Ascending aorta (tissue), 2 donors: ENCODE data around the gene PLK3. TPM values are rescaled to one million over a fixed set of nuclear protein-coding genes. Genes with fewer than 3 reads are reported as not detected.

Source experiments
- DNase-seq, 2 donors: peaks; one replicate each; pipeline ENCODE4 v3.0.0-alpha.2; 2019; ENCODE audit warnings: low spot score in 2 of 2
- H3K27ac ChIP-seq, 2 donors: fragments of 200-600 bp; sonication (generic); one replicate each; pipeline ENCODE4 v1.5.1; 2016 to 2017; ENCODE audit warnings: mild to moderate bottlenecking in 1 of 2
- H3K27me3 ChIP-seq: fragments of 200-600 bp; sonication (generic); one replicate; pipeline ENCODE4 v1.5.1; 2017
- H3K36me3 ChIP-seq, 2 donors: fragments of 200-600 bp; sonication (generic); one replicate each; pipeline ENCODE4 v1.5.1; 2016
- H3K4me1 ChIP-seq, 2 donors: fragments of 200-600 bp; sonication (generic); one replicate each; pipeline ENCODE4 v1.5.1; 2016 to 2017; ENCODE audit warnings: mild to moderate bottlenecking in 1 of 2
- H3K4me3 ChIP-seq, 2 donors: fragments of 200-600 bp; sonication (generic); one replicate each; pipeline ENCODE4 v1.5.1; 2016 to 2017; ENCODE audit warnings: mild to moderate bottlenecking in 1 of 2
- H3K9me3 ChIP-seq, 2 donors: fragments of 200-600 bp; sonication (generic); one replicate each; pipeline ENCODE4 v1.5.1; 2016
- intact Hi-C: fragments of 100-400 bp; cut with DNase I; formaldehyde crosslinking; loops from one replicate; pipeline ENCODE4 v1.15.1; 2023
- total RNA-seq: library from RNA; depleted of rRNA; stranded (reverse); fragments of >200 nt; gene quantifications from one replicate; pipeline ENCODE4 v1.1.0, GENCODE V29; 2016
- TF ChIP-seq, protein P1 (sequence below), 3 experiments: fragments of 200-600 bp in 2 of 3; fragments of 450-650 bp in 1 of 3; sonication (generic) in 2 of 3; IDR thresholded peaks; one replicate each; pipeline ENCODE4 v1.5.1; 2016 to 2019; ENCODE audit warnings: antibody characterized with exemption in 3 of 3, mild to moderate bottlenecking in 1 of 3, moderate library complexity in 1 of 3

PLK3 gene
- total RNA-seq, 1 donor from 2014 or later, result 107 TPM

DNA sequence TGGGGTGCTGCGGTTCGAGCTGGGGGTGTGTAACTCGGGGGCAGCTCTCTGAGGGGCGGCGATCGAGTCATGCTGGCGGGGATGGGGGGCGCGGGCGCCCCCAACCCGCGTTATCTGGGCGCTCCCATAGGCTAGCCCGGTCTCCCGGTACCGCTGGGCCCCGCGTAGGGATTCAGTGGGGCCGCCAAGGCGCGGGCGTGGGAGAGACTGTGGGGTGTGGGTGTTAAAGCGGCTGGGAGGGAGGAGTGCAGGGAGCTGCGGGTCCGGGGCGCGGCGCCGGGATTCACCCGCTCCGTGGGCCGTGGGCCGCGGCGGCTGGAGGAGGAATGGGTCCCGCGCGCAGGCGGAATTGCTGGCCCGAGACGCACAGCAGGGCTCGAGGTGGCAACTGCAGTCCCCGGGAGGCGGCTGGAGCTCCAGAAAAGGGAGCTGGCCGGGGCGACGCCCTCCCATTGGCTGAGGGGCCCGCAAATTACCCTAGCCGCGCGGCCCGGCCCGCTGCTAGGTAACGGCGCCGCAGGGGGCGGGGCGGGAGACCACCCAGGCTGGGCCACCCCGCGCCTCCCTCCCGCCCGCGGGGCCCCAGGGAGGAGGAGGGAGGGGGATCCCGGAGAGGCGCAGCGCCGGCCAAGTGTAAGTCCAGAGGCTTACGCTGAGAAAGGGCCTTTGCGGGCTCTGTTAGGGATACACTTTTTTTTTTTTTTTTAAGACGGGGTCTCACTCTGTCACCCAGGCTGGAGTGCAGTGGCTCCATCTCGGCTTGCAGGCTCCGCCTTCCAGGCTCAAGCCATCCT is 42.9 kb downstream of the PLK3 start, which contains the start of gene PTCH2:
Gene PTCH2 (minus strand): TSS at position 392 of the 794 bp plus-strand sequence. CDS start 321 bp downstream, at position 71.
- H3K9me3 ChIP-seq, result no peaks in the 10 kb centered on the region
- H3K27ac ChIP-seq, result peak within 1 kb of the TSS; percentile 56 to 60
- H3K27me3 ChIP-seq, result no peaks in the 10 kb centered on the region
- H3K4me1 ChIP-seq, result peaks cover 0 to 6% of the 10 kb centered on the region in 2 donors
- peak in 1 of 2 donors; percentile 82 for DNase-seq
- peak within 1 kb of the TSS; percentile 65 to 73 for H3K4me3 ChIP-seq
- TF ChIP-seq, protein P1, sequence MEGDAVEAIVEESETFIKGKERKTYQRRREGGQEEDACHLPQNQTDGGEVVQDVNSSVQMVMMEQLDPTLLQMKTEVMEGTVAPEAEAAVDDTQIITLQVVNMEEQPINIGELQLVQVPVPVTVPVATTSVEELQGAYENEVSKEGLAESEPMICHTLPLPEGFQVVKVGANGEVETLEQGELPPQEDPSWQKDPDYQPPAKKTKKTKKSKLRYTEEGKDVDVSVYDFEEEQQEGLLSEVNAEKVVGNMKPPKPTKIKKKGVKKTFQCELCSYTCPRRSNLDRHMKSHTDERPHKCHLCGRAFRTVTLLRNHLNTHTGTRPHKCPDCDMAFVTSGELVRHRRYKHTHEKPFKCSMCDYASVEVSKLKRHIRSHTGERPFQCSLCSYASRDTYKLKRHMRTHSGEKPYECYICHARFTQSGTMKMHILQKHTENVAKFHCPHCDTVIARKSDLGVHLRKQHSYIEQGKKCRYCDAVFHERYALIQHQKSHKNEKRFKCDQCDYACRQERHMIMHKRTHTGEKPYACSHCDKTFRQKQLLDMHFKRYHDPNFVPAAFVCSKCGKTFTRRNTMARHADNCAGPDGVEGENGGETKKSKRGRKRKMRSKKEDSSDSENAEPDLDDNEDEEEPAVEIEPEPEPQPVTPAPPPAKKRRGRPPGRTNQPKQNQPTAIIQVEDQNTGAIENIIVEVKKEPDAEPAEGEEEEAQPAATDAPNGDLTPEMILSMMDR (IDR thresholded peaks at IDR 0.05), result no peak
- intact Hi-C loops, result no loop called here
- no peaks in the 10 kb centered on the region for H3K36me3 ChIP-seq

DNA sequence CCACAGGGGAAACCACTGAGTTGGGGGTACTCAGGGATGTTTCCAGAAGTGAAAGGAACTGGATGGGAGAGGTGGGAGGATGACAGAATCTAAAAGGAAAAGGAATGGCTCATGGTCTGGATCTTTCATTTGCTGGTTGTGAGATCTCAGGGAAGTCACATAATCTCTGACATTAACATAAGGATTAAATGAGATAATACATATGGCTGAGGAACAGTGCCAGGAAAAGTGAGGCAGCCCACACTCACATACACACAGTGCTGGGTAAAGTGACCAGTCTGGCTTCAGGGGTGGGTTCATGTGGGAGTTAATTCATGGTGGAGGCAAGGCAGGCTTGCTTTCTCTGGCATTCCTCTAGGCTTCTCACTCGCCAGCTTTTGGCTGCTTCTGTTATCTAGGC is 46.8 kb downstream of the PLK3 start:
- TF ChIP-seq, protein P1 (IDR thresholded peaks at IDR 0.05), result no peak
- Histone ChIP-seq H3K27me3 (no peaks in the 10 kb centered on the region), H3K27ac (no peak overlapping the region), H3K36me3 (peaks cover 3 to 8% of the 10 kb centered on the region in 2 donors), H3K4me3 (no peak overlapping the region), H3K9me3 (no peaks in the 10 kb centered on the region), H3K4me1 (peaks cover 0 to 6% of the 10 kb centered on the region in 2 donors)
- no peak for DNase-seq
- intact Hi-C loops, result no loop called here

DNA sequence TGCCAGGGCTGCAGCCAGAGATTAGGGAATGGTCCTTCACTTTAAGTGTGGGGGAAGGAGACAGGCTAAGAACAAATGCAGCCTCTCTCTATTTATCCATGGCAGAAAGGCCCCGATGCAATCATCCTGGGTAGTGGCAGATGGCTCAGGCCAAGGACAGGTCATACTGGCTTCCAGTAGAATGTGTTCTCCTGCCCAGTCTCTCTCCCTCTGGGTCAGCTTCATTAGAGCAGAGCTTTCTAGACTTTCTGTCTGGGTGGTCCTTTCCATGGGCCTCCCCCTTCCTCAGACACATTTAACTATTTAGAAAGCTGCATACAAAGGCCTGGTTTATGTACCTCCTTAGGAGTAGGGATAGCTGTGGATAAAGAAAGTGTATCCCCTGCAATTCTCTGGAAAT is 47.7 kb downstream of the PLK3 start:
- no peak for DNase-seq
- intact Hi-C loops, result no loop called here
- Histone ChIP-seq H3K27ac (no peak overlapping the region), H3K4me1 (peaks cover 0 to 5% of the 10 kb centered on the region in 2 donors), H3K4me3 (no peak overlapping the region), H3K9me3 (no peaks in the 10 kb centered on the region), H3K27me3 (no peaks in the 10 kb centered on the region), H3K36me3 (peaks cover 3 to 8% of the 10 kb centered on the region in 2 donors)
- TF ChIP-seq, protein P1 (IDR thresholded peaks at IDR 0.05), result no peak

DNA sequence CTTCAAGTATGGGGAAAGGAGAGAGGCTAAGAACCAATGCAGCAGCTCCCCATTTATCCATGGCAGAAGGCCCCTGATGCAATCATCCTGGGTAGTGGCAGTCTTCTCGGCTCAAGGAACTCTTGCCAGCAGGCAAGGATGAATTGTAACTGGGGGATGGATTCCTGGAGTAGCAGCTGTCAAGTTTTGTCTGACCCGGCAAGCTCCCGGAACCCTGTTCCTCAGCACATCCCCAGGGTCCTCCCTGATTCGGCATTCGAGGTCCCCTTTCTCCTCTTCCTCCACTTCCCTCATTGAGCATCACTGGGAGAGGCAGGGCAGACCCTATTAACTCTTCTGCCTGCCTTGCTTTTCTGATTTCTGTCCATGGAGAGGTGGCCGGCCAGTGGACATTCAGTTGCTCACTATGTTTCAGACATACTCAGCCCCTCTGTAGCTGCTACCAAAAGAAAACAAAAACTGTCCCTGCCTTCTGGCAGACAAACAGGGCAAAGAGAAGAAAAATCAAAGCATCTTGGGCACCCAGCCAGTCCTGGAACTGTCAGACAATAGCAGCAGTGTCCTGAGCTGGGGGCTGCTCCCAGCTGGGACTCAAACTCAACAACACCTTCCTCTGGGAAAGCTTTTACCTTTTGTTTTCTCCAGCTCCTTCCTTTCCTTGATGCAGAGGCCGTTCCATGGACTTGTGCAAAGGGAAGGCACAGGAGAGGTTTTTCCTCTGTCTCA is 48.4 kb downstream of the PLK3 start:
- Histone ChIP-seq H3K9me3 (no peaks in the 10 kb centered on the region), H3K4me3 (no peak overlapping the region), H3K27ac (no peak overlapping the region), H3K36me3 (peaks cover 3 to 8% of the 10 kb centered on the region in 2 donors), H3K4me1 (no peaks in the 10 kb centered on the region), H3K27me3 (no peaks in the 10 kb centered on the region)
- intact Hi-C loops, result no loop called here
- TF ChIP-seq, protein P1 (IDR thresholded peaks at IDR 0.05), result no peak
- no peak for DNase-seq

DNA sequence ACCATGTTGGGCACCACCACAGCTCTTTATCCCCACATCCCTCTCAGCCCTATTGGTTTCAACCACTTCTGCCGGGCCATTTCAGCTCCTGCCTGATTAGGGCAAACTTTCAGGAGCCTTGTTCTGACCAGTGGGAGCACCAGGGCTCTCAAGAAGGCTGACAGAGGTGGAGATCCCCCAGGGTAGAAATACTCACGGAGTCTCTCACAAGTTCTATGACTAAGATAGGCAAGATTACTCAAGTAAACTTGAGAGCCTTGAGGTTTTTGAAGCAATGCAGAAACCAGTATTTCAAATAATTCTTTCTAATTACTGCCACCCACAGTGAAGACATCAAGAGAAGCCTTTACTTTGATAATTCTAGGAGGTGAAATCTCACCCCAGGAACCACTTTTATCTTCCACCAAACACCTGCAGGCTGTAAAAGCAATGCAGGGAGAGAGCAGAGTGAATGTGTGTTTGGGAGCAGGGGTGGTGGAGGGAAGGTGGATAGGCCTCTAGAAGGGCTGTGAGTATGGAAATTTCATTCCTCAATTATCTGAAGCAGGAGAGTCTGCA is 49.5 kb downstream of the PLK3 start:
- H3K27ac ChIP-seq, result no peak overlapping the region
- DNase-seq, result no peak
- no peak overlapping the region for H3K4me3 ChIP-seq
- TF ChIP-seq, protein P1 (IDR thresholded peaks at IDR 0.05), result no peak
- no peaks in the 10 kb centered on the region for H3K4me1 ChIP-seq
- no peaks in the 10 kb centered on the region for H3K9me3 ChIP-seq
- H3K27me3 ChIP-seq, result no peaks in the 10 kb centered on the region
- H3K36me3 ChIP-seq, result peaks cover 6 to 8% of the 10 kb centered on the region in 2 donors
- intact Hi-C loops, result no loop called here
